ENCODE measurements around the gene GCLC.

- TF ChIP-seq TCF12 (IDR thresholded peaks at IDR 0.05; ENCODE audit: low read depth) (no peak), CEBPB (IDR thresholded peaks at IDR 0.05) (no peak), CREB1 (IDR thresholded peaks at IDR 0.05; ENCODE audit: low read depth) (no peak), TAF1 (IDR thresholded peaks at IDR 0.05; ENCODE audit: low read depth) (no peak), EGR1 (IDR thresholded peaks at IDR 0.05) (no peak), MAX (IDR thresholded peaks at IDR 0.05) (no peak), EP300 (IDR thresholded peaks at IDR 0.05; ENCODE audit: borderline replicate concordance) (no peak), YY1 (IDR thresholded peaks at IDR 0.05; ENCODE audit: low read depth) (no peak), RAD21 (IDR thresholded peaks at IDR 0.05; ENCODE audit: low read depth) (no peak)
These were observed 19.6 kb upstream of the GCLC start for GRCh38 chr6:53564401-53565065.
